Measurements from ENCODE around the gene CELA1. TPM values are rescaled to one million over a fixed set of nuclear protein-coding genes. Genes with fewer than 3 reads are reported as not detected.
A peak's percentile ranks its signal among the peaks of the same experiment; 100 is the strongest.
"Not testable (repeated sequence)": the region's sequence is repeated elsewhere in the genome, so short reads cannot be mapped to it uniquely, and the experiment has no call there.

Gene CELA1
- polyA plus RNA-seq, 2 of the 4 experiments (the other 2 are of a cell fraction): not detected

GRCh38 chr12:51318846-51319599 is 27.5 kb downstream of the CELA1 start:
- POLR2A ChIA-PET: interaction anchor here (1.6 kb wide), 1 partner anchor 11 kb away, joined by 4 read pairs; no protein-coding TSS in a partner anchor
- DNase-seq (ENCODE audit: low read depth in 1 of 2, low spot score in 1 of 2) (no peak), ATAC-seq (no peak), FAIRE-seq (no peak)
- Histone ChIP-seq H3K4me3 (no peak overlapping the region), H3K4me1 (peaks cover 28% of the 10 kb centered on the region), H3K4me2 (peak overlapping the region; percentile 27; the same call in 1 of the 3 replicates), H3K9me3 (no peaks in the 10 kb centered on the region), H3K27ac (peak overlapping the region; percentile 20 to 21; a peak in 2 of 6 replicates)
- 62% methylated on average over 3 of the region's 3 CpGs for WGBS (ENCODE audit: missing lambda C conversion rate)
- TF ChIP-seq HEYL (CRISPR knock-in tag; IDR thresholded peaks at IDR 0.05) (no peak), POLR2A (IDR thresholded peaks at IDR 0.05; ENCODE audit: low read length) (no peak), REST (IDR thresholded peaks at IDR 0.05) (no peak), KDM1A (IDR thresholded peaks at IDR 0.05; ENCODE audit: low read depth) (no peak), MAZ (IDR thresholded peaks at IDR 0.05; ENCODE audit: borderline replicate concordance, low read depth, low read length) (no peak), HMGXB4 (CRISPR knock-in tag; IDR thresholded peaks at IDR 0.05; ENCODE audit: borderline replicate concordance) (no peak), ZFP36 (IDR thresholded peaks at IDR 0.05; ENCODE audit: borderline replicate concordance, partially characterized antibody) (no peak), JUNB (IDR thresholded peaks at IDR 0.05) (no peak), FOSL2 (IDR thresholded peaks at IDR 0.05) (no peak), FOSL2 (CRISPR knock-in tag; IDR thresholded peaks at IDR 0.05) (no peak), HDAC2 (IDR thresholded peaks at IDR 0.05) (no peak), SREBF2 (IDR thresholded peaks at IDR 0.05) (no peak), ATOH8 (CRISPR knock-in tag; IDR thresholded peaks at IDR 0.05; ENCODE audit: low read depth) (no peak), BCL3 (IDR thresholded peaks at IDR 0.05) (no peak), MAX (IDR thresholded peaks at IDR 0.05) (no peak), EP300 (IDR thresholded peaks at IDR 0.05) (no peak), CHD2 (IDR thresholded peaks at IDR 0.05; ENCODE audit: low read length, partially characterized antibody) (no peak), JUN (IDR thresholded peaks at IDR 0.05) (no peak), E2F6 (IDR thresholded peaks at IDR 0.05; ENCODE audit: borderline replicate concordance, low read depth) (no peak)
- CTCF ChIA-PET: interaction anchor here (1.3 to 6.0 kb wide), 4 partner anchors 21 to 57 kb away, joined by 3 to 41 read pairs (median 3); no protein-coding TSS in a partner anchor

- CTCF ChIA-PET: interaction anchor here (1.3 to 6.0 kb wide), 4 partner anchors 8 to 56 kb away, joined by 3 to 41 read pairs (median 4); no protein-coding TSS in a partner anchor
- WGBS (ENCODE audit: missing lambda C conversion rate): 91% methylated on average over 8 of the region's 8 CpGs
- not testable (repeated sequence) for DNase-seq (ENCODE audit: low read depth in 1 of 2, low spot score in 1 of 2); ATAC-seq; FAIRE-seq; H3K4me3 ChIP-seq; H3K9me3 ChIP-seq
- Histone ChIP-seq H3K4me2 (peak overlapping the region; percentile 0; the same call in 1 of the 3 replicates), H3K4me1 (peaks cover 28% of the 10 kb centered on the region), H3K27ac (peak overlapping the region in 1 of 2 experiments; percentile 20; a peak in 2 of 6 replicates)
- POLR2A ChIA-PET: interaction anchor here (1.6 kb wide), 1 partner anchor 10 kb away, joined by 4 read pairs; no protein-coding TSS in a partner anchor
Observed at GRCh38 chr12:51318057-51318806, 28.2 kb downstream of the CELA1 start.

All from A549 (cell line).